SK-N-MC (cell line): ENCODE results near the gene CDC45.

Source experiments
- DNase-seq: peaks from one replicate; pipeline ENCODE4 v3.0.0-alpha.2; 2011; ENCODE audit warnings: low read depth, low spot score
- H3K27ac ChIP-seq: fragments of 200-600 bp; sonication (generic); 2 replicates; pipeline ENCODE4 v1.5.1; 2016; ENCODE audit warnings: mixed run types
- H3K36me3 ChIP-seq: fragments of 200-600 bp; sonication (generic); 2 replicates; pipeline ENCODE4 v1.6.1; 2017; ENCODE audit warnings: antibody characterized with exemption, low read length, mixed read lengths; ENCODE audit not compliant: insufficient read depth
- H3K4me3 ChIP-seq: fragments of 200-600 bp; sonication (generic); 2 replicates; pipeline ENCODE4 v1.5.1; 2016
- H3K9ac ChIP-seq: fragments of 200-600 bp; sonication (generic); 2 replicates; pipeline ENCODE4 v1.8.0; 2017; ENCODE audit warnings: mixed run types, mixed read lengths; ENCODE audit not compliant: insufficient read length
- H3K9me3 ChIP-seq: fragments of 200-600 bp; sonication (generic); 2 replicates; pipeline ENCODE4 v1.6.1; 2017; ENCODE audit warnings: low read depth, mild to moderate bottlenecking, antibody characterized with exemption, low read length, moderate library complexity, mixed read lengths
- EZH2 ChIP-seq: fragments of 200-600 bp; sonication (generic); IDR thresholded peaks from one replicate; pipeline ENCODE4 v1.6.1; 2017; ENCODE audit warnings: antibody characterized with exemption
- FOXP2 ChIP-seq: optimal IDR thresholded peaks from 2 replicates; pipeline ENCODE3; 2011; ENCODE audit warnings: mild to moderate bottlenecking, moderate library complexity; ENCODE audit not compliant: insufficient read depth; ENCODE audit errors: extremely low read length, control extremely low read depth
- POLR2AphosphoS5 ChIP-seq: IDR thresholded peaks from 2 replicates; pipeline ENCODE4 v1.6.1; 2012; ENCODE audit warnings: mild to moderate bottlenecking, low read depth, low read length, borderline replicate concordance

Gene CDC45

DNA sequence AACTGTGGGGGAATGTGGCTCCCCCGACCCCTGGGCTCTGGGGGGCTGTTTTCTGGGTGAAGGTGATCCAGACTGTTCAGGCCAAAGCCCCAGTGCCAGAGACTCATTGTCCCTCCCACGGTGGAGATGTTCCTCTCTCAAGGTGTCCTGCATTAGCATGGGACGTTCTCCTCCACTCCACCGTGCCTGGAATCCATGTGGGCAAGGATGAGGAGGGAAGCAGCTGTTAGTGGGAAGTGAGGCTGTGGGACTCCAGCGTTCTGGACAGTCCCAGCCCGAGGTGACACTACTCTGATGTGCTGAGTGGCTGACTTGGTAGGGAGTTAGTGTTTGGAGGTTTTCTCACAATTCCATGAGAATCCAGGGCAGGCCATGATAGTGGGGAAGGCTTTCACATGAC lies 75.9 kb downstream of the CDC45 start:
- H3K4me3 ChIP-seq: no peak overlapping the region
- no peaks in the 10 kb centered on the region for H3K36me3 ChIP-seq
- no peak for DNase-seq
- TF ChIP-seq EZH2 (no peak), POLR2AphosphoS5 (no peak), FOXP2 (no peak)
- H3K27ac ChIP-seq: no peak overlapping the region
- no peak overlapping the region for H3K9ac ChIP-seq
- no peaks in the 10 kb centered on the region for H3K9me3 ChIP-seq

DNA sequence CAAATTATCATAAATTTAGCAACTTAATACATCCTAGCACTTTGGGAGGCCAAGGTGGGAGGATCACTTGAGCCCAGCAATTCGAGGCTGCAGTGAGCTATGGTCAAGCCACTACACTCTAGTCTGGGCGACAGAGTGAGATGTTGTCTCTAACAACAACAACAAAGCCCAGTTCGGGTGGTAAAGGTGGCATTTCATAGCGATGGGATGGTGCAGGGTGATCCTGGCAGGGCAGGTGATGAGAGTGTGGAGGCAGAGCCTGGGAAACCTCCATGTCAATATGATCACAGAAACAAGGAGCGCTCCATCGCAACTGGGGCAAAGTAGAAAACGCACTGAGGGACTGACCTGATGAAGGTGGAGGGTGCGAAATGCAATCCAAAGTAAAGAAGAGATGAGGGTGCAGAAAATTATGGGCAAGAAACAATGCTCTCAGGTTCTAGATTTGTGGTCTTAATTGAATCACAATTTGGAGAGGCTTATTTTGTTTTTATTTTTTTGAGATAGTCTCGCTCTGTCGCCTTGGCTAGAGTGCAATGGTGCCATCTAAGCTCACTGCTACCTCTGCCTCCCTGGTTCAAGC lies 77.3 kb downstream of the CDC45 start:
- H3K36me3 ChIP-seq: no peaks in the 10 kb centered on the region
- no peak overlapping the region for H3K4me3 ChIP-seq
- no peak for DNase-seq
- H3K27ac ChIP-seq: no peak overlapping the region
- TF ChIP-seq FOXP2 (no peak), EZH2 (no peak), POLR2AphosphoS5 (no peak)
- H3K9me3 ChIP-seq: no peaks in the 10 kb centered on the region
- no peak overlapping the region for H3K9ac ChIP-seq

DNA sequence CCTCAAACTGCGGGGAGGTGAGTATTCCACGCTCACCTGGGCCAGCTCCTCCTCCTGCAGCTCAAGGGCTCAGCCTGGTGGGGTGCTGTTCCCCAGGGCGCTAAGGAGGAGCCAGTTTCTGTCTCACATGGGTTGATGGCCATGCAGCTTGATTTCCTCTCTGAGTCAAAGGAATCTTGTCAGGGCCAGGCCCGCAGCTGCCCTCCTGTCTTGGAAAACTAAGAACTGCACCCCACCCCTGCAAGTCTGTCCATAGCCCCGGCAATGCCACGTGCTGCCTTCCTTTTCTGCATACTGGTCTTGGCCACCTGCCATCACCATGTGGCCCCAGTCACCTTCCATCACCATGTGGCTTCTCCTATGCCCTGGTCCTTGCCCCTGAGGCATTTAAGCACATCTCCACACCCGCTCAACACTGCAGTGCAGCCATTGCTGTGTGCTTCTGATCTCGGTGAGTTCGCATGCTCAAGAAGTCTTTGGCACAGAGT lies 79.6 kb downstream of the CDC45 start:
- no peak overlapping the region for H3K4me3 ChIP-seq
- no peaks in the 10 kb centered on the region for H3K36me3 ChIP-seq
- no peak for DNase-seq
- no peak overlapping the region for H3K9ac ChIP-seq
- no peaks in the 10 kb centered on the region for H3K9me3 ChIP-seq
- H3K27ac ChIP-seq: no peak overlapping the region
- TF ChIP-seq POLR2AphosphoS5: no peak

GRCh38 chr22:19559956-19560355 lies 80.2 kb downstream of the CDC45 start:
- no peak for TF ChIP-seq POLR2AphosphoS5
- TF ChIP-seq FOXP2: no peak
- TF ChIP-seq EZH2: no peak
- Histone ChIP-seq H3K36me3 (no peaks in the 10 kb centered on the region), H3K9ac (no peak overlapping the region), H3K9me3 (no peaks in the 10 kb centered on the region), H3K4me3 (no peak overlapping the region), H3K27ac (no peak overlapping the region)
- no peak for DNase-seq

- H3K36me3 ChIP-seq: no peaks in the 10 kb centered on the region
- no peak overlapping the region for H3K4me3 ChIP-seq
- no peak overlapping the region for H3K27ac ChIP-seq
- no peak for TF ChIP-seq FOXP2
- no peak for TF ChIP-seq EZH2
- no peak for TF ChIP-seq POLR2AphosphoS5
- no peaks in the 10 kb centered on the region for H3K9me3 ChIP-seq
- H3K9ac ChIP-seq: no peak overlapping the region
- no peak for DNase-seq
Measured at GRCh38 chr22:19565382-19566278, 85.9 kb downstream of the CDC45 start.

GRCh38 chr22:19566279-19567156 lies 86.8 kb downstream of the CDC45 start:
- Histone ChIP-seq H3K9ac (no peak overlapping the region), H3K27ac (no peak overlapping the region), H3K4me3 (no peak overlapping the region), H3K9me3 (no peaks in the 10 kb centered on the region), H3K36me3 (no peaks in the 10 kb centered on the region)
- no peak for TF ChIP-seq FOXP2
- TF ChIP-seq EZH2: no peak
- no peak for TF ChIP-seq POLR2AphosphoS5
- no peak for DNase-seq

DNA sequence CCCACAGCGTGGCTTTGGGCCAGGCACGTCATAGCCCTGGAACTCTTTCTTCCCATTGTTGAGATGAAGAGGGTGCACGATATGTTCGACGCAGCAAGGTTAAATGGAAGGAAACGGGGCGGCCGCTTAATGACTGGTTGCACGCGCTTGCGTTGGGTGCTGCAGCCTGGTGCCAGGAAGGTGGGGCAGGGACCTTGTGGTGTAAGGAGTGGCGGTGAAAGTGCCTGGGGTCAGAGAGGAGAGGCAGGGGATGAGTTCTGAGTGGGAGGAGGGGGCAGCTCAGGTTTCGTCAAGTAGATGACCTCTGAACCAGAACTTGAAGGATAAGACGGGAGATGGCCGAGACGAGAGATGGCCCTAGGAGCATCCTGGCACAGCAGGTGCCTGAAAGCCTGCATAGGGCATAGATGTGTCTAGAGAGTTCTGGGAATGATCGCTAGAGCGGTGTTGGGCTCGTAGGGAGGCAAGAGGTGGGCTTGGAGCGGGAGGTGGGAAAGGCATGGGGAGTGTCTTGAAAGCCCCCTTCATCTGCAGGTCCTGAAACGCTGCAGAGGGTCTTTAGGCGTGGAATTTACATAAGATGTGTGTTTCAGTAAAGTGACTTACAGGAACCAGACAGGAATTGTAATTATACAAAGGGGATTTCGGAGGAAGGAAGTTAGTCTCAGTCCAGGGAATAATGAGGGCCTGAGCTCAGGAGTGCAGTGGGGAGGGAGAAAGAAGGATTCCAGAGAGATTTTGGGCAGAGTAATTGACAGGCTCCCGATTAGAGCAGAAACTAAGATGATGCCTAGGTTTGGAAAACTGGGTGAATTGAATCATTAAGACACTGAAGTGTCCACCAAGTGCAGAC lies 87.7 kb downstream of the CDC45 start:
- H3K9me3 ChIP-seq: no peaks in the 10 kb centered on the region
- no peaks in the 10 kb centered on the region for H3K36me3 ChIP-seq
- no peak for DNase-seq
- H3K27ac ChIP-seq: no peak overlapping the region
- H3K9ac ChIP-seq: no peak overlapping the region
- H3K4me3 ChIP-seq: no peak overlapping the region
- TF ChIP-seq FOXP2: no peak
- no peak for TF ChIP-seq EZH2
- TF ChIP-seq POLR2AphosphoS5: no peak
